Lung (tissue), 12 donors: ENCODE results near the gene CEBPE. TPM values are rescaled to one million over a fixed set of nuclear protein-coding genes. Genes with fewer than 3 reads are reported as not detected.

Source experiments
- ATAC-seq: fragments of 200-7000 bp; cut with Tn5 transposase; one replicate; pipeline ENCODE4 v1.9.1; 2020; ENCODE audit warnings: moderate number of reproducible peaks; ENCODE audit not compliant: insufficient read depth, low FRiP score
- DNase-seq, 3 donors: peaks; one replicate each; pipeline ENCODE4 v3.0.0-alpha.2; 2013 to 2017
- H3K27ac ChIP-seq, 2 donors: one replicate each; pipeline ENCODE4 v1.5.1; 2013; ENCODE audit warnings: mild to moderate bottlenecking in 2 of 2, moderate library complexity in 2 of 2, control low read depth in 1 of 2, inconsistent platforms in 1 of 2, low read depth in 1 of 2, low read length in 1 of 2
- H3K27me3 ChIP-seq, 3 donors: one replicate each; pipeline ENCODE4 v1.5.1; 2013; ENCODE audit warnings: low read length in 2 of 3; ENCODE audit not compliant: control insufficient read depth in 3 of 3, insufficient read depth in 3 of 3
- H3K36me3 ChIP-seq, 4 donors: one replicate each; pipeline ENCODE4 v1.5.1; 2013; ENCODE audit warnings: low read length in 4 of 4, mild to moderate bottlenecking in 1 of 4, moderate library complexity in 1 of 4; ENCODE audit not compliant: control insufficient read depth in 4 of 4, insufficient read depth in 4 of 4
- H3K4me1 ChIP-seq, 5 donors: one replicate each; pipeline ENCODE4 v1.5.1; 2013; ENCODE audit warnings: low read length in 5 of 5, mild to moderate bottlenecking in 2 of 5, moderate library complexity in 1 of 5; ENCODE audit not compliant: control insufficient read depth in 5 of 5, insufficient read depth in 5 of 5
- H3K4me3 ChIP-seq: one replicate; pipeline ENCODE4 v1.5.1; 2013; ENCODE audit warnings: mild to moderate bottlenecking, control low read depth, moderate library complexity
- H3K9ac ChIP-seq, 2 donors: one replicate each; pipeline ENCODE4 v1.5.1; 2013; ENCODE audit warnings: low read length in 2 of 2, control low read depth in 1 of 2; ENCODE audit not compliant: insufficient read depth in 1 of 2
- H3K9me3 ChIP-seq, 4 donors: one replicate each; pipeline ENCODE4 v1.5.1; 2013; ENCODE audit warnings: low read length in 3 of 4, mild to moderate bottlenecking in 1 of 4, moderate library complexity in 1 of 4; ENCODE audit not compliant: control insufficient read depth in 4 of 4, insufficient read depth in 3 of 4
- CTCF ChIP-seq: IDR thresholded peaks from 2 replicates; pipeline ENCODE4 v1.5.1; 2012; ENCODE audit warnings: mild to moderate bottlenecking; ENCODE audit errors: control extremely low read depth, extremely low read depth
- WGBS, 2 donors: extraction: QIAGEN DNeasy Blood & Tissue Kit; methylation state at CpG; one replicate each; pipeline ENCODE4 v1.1.7; 2013; 5-methylcytosine and 5-hydroxymethylcytosine counted together
- polyA plus RNA-seq, 2 donors: library from polyadenylated mRNA; stranded (reverse); fragments of 200-250 nt; gene quantifications; one replicate each; pipeline ENCODE4 v1.2.1, GENCODE V29; 2013
- total RNA-seq, 2 donors: library from RNA; depleted of rRNA in 1 of 2; stranded (reverse); fragments of >200 nt in 1 of 2; gene quantifications; one replicate each; pipeline ENCODE4 v1.2.1, GENCODE V29; 2014 to 2021
- donor health status: control.
- donor health status: control.
- donor health status: Bipolar disorder and iron deficiency.
- donor health status: healthy.
- donor health status: DM: yes; HTN: yes; CAD: no.

Gene CEBPE
- total and polyA plus RNA-seq, 4 donors, result 0.16 to 3.5 (median 0.67) TPM; not detected in 1

DNA sequence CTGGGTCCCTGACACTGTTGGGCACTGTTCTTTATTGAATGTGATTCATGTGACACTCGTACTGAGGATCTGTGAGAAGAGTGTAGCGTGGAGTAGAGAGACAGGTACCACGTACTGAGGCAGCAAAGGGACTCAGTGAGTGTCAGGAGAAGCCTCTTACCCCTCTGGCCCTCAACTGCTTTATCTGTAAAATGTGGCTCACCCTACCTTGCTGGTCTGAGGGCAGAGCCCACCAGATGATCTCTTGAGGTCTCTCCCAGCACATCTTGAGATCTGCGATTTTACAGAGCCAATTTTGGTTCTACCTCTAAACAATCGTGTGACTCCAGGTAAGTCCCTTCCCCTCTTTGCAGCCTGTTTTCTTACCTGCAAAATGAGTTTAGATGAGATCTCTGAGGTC is 3.1 kb downstream of the CEBPE start:
- ATAC-seq (no peak), DNase-seq (no peak)
- 78 to 84% methylated on average over 5 of the region's 5 CpGs for WGBS, 2 donors

GRCh38 chr14:23115039-23115731 is 3.9 kb downstream of the CEBPE start:
- Histone ChIP-seq H3K36me3 (no peaks in the 10 kb centered on the region), H3K27me3 (no peaks in the 10 kb centered on the region), H3K9me3 (no peaks in the 10 kb centered on the region), H3K27ac (peak overlapping the region in 1 of 2 donors; percentile 13), H3K9ac (no peak overlapping the region), H3K4me1 (peaks cover 0 to 29% (median 9%) of the 10 kb centered on the region in 5 donors), H3K4me3 (no peak overlapping the region)
- TF ChIP-seq CTCF, result no peak
- 37 to 54% methylated on average over 10 of the region's 10 CpGs for WGBS, 2 donors
- DNase-seq, result peak in 1 of 3 donors; percentile 40
- peak; percentile 81 for ATAC-seq

More for the DNA sequence above, 3.1 kb downstream of the CEBPE start:
- Histone ChIP-seq H3K9me3 (no peaks in the 10 kb centered on the region), H3K4me3 (no peak overlapping the region), H3K36me3 (no peaks in the 10 kb centered on the region), H3K27me3 (no peaks in the 10 kb centered on the region), H3K4me1 (peaks cover 0 to 33% (median 9%) of the 10 kb centered on the region in 5 donors), H3K27ac (no peak overlapping the region), H3K9ac (no peak overlapping the region)
- TF ChIP-seq CTCF, result no peak

DNA sequence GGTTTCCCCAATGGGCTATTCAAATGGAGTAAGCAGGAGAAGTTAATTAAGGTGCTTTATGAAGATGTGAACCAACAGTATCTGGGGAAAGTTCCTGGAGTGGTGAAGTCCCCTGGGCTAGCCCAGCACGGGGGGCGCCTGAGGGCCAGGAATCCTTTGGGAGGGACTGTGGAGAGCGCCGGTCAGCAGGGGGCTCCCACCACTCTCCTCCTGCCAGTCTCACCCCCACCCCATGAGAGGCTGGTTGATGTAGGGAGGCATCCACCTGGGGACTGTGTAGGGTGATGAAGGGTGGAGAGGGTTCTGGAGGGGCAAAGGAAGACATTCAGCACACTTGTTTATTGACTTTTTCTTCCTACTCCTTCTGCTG is 4.4 kb downstream of the CEBPE start:
- Histone ChIP-seq H3K4me3 (no peak overlapping the region), H3K9me3 (no peaks in the 10 kb centered on the region), H3K36me3 (no peaks in the 10 kb centered on the region), H3K9ac (no peak overlapping the region), H3K27me3 (peaks cover 0 to 3% (median 0%) of the 10 kb centered on the region in 3 donors), H3K27ac (peak overlapping the region in 1 of 2 donors; percentile 37), H3K4me1 (peaks cover 0 to 29% (median 9%) of the 10 kb centered on the region in 5 donors)
- no peak for ATAC-seq
- no peak for TF ChIP-seq CTCF
- no peak for DNase-seq
- 60 to 66% methylated on average over 4 of the region's 4 CpGs for WGBS, 2 donors

GRCh38 chr14:23114120-23114458 is 5.0 kb downstream of the CEBPE start:
- H3K4me3 ChIP-seq, result no peak overlapping the region
- ATAC-seq (no peak), DNase-seq (no peak)
- H3K9ac ChIP-seq, result no peak overlapping the region
- no peaks in the 10 kb centered on the region for H3K9me3 ChIP-seq
- no peaks in the 10 kb centered on the region for H3K36me3 ChIP-seq
- peaks cover 0 to 3% (median 0%) of the 10 kb centered on the region in 3 donors for H3K27me3 ChIP-seq
- no peak for TF ChIP-seq CTCF
- 45 to 60% methylated on average over 5 of the region's 5 CpGs for WGBS, 2 donors
- H3K27ac ChIP-seq, result no peak overlapping the region
- H3K4me1 ChIP-seq, result peaks cover 0 to 29% (median 9%) of the 10 kb centered on the region in 5 donors
